ENCODE results near the gene SERGEF.

Gene SERGEF

DNA sequence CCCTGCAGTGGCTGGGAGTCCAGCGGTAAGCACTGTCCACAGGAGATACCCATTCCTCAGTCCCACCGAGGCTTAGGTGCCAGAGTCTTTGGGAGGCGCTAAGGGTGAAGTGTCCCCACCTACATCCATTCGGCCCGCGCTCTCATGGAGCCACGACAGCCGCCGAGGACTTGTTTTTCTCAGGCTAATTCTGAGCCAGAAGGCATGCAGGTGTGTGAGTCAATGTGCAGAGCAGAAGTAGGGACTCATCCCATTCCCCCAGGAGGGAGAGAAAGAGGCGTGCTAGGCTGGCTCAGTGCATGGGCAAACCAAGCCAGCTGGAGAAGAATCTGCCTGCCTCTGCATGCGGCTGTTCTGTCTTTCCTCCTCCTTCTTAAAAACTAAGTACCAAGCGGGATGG is 231.6 kb downstream of the SERGEF start:
- Histone ChIP-seq H3K4me3 (replicated peaks; ENCODE audit: insufficient read depth, low read length) (no peak overlapping the region), H3K27me3 (ENCODE audit: insufficient read depth, poor library complexity, severe bottlenecking) (no peaks in the 10 kb centered on the region), H3K27ac (replicated peaks) (no peak overlapping the region)
- no peak for DNase-seq (ENCODE audit: low read depth in 1 of 2, low spot score in 1 of 2)
- TF ChIP-seq, protein P1, sequence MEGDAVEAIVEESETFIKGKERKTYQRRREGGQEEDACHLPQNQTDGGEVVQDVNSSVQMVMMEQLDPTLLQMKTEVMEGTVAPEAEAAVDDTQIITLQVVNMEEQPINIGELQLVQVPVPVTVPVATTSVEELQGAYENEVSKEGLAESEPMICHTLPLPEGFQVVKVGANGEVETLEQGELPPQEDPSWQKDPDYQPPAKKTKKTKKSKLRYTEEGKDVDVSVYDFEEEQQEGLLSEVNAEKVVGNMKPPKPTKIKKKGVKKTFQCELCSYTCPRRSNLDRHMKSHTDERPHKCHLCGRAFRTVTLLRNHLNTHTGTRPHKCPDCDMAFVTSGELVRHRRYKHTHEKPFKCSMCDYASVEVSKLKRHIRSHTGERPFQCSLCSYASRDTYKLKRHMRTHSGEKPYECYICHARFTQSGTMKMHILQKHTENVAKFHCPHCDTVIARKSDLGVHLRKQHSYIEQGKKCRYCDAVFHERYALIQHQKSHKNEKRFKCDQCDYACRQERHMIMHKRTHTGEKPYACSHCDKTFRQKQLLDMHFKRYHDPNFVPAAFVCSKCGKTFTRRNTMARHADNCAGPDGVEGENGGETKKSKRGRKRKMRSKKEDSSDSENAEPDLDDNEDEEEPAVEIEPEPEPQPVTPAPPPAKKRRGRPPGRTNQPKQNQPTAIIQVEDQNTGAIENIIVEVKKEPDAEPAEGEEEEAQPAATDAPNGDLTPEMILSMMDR (IDR thresholded peaks at IDR 0.05; ENCODE audit: insufficient read depth, low read length) = no peak
- TF ChIP-seq SPI1 (IDR thresholded peaks at IDR 0.05; ENCODE audit: borderline replicate concordance, low read depth) (no peak), POLR2AphosphoS5 (IDR thresholded peaks at IDR 0.05; ENCODE audit: low read depth) (no peak), GABPA (IDR thresholded peaks at IDR 0.05; ENCODE audit: low read depth) (no peak)
- TF ChIP-seq, protein P2, sequence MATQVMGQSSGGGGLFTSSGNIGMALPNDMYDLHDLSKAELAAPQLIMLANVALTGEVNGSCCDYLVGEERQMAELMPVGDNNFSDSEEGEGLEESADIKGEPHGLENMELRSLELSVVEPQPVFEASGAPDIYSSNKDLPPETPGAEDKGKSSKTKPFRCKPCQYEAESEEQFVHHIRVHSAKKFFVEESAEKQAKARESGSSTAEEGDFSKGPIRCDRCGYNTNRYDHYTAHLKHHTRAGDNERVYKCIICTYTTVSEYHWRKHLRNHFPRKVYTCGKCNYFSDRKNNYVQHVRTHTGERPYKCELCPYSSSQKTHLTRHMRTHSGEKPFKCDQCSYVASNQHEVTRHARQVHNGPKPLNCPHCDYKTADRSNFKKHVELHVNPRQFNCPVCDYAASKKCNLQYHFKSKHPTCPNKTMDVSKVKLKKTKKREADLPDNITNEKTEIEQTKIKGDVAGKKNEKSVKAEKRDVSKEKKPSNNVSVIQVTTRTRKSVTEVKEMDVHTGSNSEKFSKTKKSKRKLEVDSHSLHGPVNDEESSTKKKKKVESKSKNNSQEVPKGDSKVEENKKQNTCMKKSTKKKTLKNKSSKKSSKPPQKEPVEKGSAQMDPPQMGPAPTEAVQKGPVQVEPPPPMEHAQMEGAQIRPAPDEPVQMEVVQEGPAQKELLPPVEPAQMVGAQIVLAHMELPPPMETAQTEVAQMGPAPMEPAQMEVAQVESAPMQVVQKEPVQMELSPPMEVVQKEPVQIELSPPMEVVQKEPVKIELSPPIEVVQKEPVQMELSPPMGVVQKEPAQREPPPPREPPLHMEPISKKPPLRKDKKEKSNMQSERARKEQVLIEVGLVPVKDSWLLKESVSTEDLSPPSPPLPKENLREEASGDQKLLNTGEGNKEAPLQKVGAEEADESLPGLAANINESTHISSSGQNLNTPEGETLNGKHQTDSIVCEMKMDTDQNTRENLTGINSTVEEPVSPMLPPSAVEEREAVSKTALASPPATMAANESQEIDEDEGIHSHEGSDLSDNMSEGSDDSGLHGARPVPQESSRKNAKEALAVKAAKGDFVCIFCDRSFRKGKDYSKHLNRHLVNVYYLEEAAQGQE (IDR thresholded peaks at IDR 0.05; ENCODE audit: insufficient replicate concordance, low read depth) = no peak

DNA sequence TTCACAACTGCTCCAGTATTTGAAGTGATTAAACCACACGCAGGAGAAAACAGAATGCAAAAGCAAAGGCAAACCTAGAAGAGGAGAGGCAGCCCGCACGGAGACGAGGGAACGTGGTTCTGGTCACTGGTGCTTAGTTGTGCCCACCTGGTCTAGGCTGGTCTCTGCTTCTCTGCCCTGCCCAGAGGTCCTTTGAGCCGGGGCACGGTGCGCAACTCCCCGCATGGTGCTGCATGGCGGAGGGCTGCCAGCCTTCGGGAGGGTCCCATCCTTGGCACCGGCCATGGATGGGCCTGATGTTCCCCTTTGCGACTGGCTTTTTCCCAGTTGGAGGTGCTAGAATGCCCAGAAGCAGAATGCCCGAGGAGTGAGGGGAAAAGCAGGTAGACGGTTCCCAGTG is 232.2 kb downstream of the SERGEF start:
- H3K27ac ChIP-seq (replicated peaks) = no peak overlapping the region
- DNase-seq (ENCODE audit: low read depth in 1 of 2, low spot score in 1 of 2) = no peak
- TF ChIP-seq POLR2AphosphoS5 (IDR thresholded peaks at IDR 0.05; ENCODE audit: low read depth) (no peak), SPI1 (IDR thresholded peaks at IDR 0.05; ENCODE audit: borderline replicate concordance, low read depth) (no peak), GABPA (IDR thresholded peaks at IDR 0.05; ENCODE audit: low read depth) (no peak)
- TF ChIP-seq, protein P2 (IDR thresholded peaks at IDR 0.05; ENCODE audit: insufficient replicate concordance, low read depth) = no peak
- TF ChIP-seq, protein P1 (IDR thresholded peaks at IDR 0.05; ENCODE audit: insufficient read depth, low read length) = no peak
- H3K4me3 ChIP-seq (replicated peaks; ENCODE audit: insufficient read depth, low read length) = no peak overlapping the region
- H3K27me3 ChIP-seq (ENCODE audit: insufficient read depth, poor library complexity, severe bottlenecking) = no peaks in the 10 kb centered on the region

DNA sequence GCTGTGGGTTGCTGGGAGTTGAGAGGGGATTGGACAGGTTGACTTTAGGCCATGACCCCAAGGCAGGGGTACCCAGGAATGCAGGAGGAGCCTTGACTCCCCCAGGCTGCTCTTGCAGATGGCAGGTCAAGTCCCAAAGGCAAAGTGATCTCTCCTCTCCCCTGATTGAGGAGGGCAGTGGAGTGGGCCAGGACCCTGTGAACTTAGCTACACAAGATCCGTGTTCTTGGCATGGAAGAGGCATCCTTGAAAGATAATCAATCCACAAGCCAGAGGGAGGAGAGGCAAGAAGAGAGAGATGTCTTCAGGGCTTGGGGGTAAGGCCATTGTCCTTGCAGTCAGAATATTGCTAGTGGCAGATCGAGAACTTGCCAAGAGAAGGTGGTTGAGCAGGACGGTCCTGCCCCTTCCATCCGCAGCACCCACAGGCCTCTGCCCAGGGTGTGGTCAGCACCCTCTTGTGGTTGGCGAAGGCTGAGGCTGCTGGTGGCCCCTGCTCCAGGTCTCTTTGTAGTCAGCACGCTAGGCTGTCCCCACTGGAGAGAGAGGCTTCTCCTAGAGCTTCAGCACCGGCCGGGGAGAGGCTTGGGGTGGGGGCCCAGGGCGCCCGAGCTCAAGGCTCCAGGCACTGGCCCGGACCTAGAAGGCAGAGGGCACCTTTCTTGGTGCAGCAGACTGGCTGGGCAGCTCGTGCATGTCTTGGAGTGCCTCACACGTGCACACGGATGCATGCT is 232.8 kb downstream of the SERGEF start:
- H3K27ac ChIP-seq (replicated peaks) = no peak overlapping the region
- H3K27me3 ChIP-seq (ENCODE audit: insufficient read depth, poor library complexity, severe bottlenecking) = no peaks in the 10 kb centered on the region
- H3K4me3 ChIP-seq (replicated peaks; ENCODE audit: insufficient read depth, low read length) = no peak overlapping the region
- TF ChIP-seq, protein P1 (IDR thresholded peaks at IDR 0.05; ENCODE audit: insufficient read depth, low read length) = no peak
- TF ChIP-seq GABPA (IDR thresholded peaks at IDR 0.05; ENCODE audit: low read depth) = no peak
- TF ChIP-seq, protein P2 (IDR thresholded peaks at IDR 0.05; ENCODE audit: insufficient replicate concordance, low read depth) = no peak
- no peak for TF ChIP-seq SPI1 (IDR thresholded peaks at IDR 0.05; ENCODE audit: borderline replicate concordance, low read depth)
- no peak for TF ChIP-seq POLR2AphosphoS5 (IDR thresholded peaks at IDR 0.05; ENCODE audit: low read depth)
- no peak for DNase-seq (ENCODE audit: low read depth in 1 of 2, low spot score in 1 of 2)

Data from HL-60 (cell line).